Measurements from ENCODE around the gene SCYGR4.

DNA sequence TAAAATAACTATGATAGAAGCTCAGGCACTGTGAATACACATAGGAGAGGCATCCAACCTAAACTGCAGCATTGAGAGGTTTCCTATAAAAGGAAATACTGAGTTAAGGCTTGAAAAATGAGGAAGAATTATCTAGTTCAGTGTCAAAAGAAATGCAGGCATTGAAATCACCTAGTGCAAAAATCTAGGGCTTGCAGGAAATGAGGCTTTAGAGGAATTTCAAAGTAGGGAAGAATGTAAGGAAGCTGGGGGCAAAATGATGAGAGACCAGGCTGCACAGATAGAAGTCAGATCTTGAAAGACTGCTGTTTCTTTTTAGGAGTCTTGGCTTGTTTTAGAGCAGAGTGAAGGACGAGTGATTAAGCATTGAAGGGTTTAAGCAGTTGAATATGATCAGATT, 46.7 kb upstream of the SCYGR4 start:
- TF ChIP-seq EZH2 (IDR thresholded peaks at IDR 0.05; ENCODE audit: insufficient read depth, poor library complexity, severe bottlenecking), result no peak
- TF ChIP-seq EZH2phosphoT487 (IDR thresholded peaks at IDR 0.05; ENCODE audit: insufficient read depth, low read depth), result no peak

All from GM23248 (cell line).